ENCODE measurements around the gene RRP1. TPM values are rescaled to one million over a fixed set of nuclear protein-coding genes. Genes with fewer than 3 reads are reported as not detected.

RRP1 gene
- total and polyA plus RNA-seq, 2 of the 13 experiments (the other 11 are each of a cell fraction or from before 2014, with no cell fraction given) = 20.1 to 35.1 TPM

GRCh38 chr21:43789276-43790009 is at the start of gene RRP1 (continued):
- TF ChIP-seq TCF12 (IDR thresholded peaks at IDR 0.05) (no peak), TCF12 (CRISPR knock-in tag; IDR thresholded peaks at IDR 0.05) (peak; percentile 72; the same call in 1 of the 2 replicates), THAP11 (CRISPR knock-in tag; IDR thresholded peaks at IDR 0.05) (peak; percentile 91), ATF7-NPFF (CRISPR knock-in tag; IDR thresholded peaks at IDR 0.05; ENCODE audit: low read depth) (no peak; the same call in 1 of the 2 replicates), DNMT1 (CRISPR knock-in tag; IDR thresholded peaks at IDR 0.05) (peak; percentile 74; the same call in 1 of the 2 replicates), DNMT3B (CRISPR knock-in tag; conservative IDR thresholded peaks at IDR 0.05) (no peak), MED1 (CRISPR knock-in tag; IDR thresholded peaks at IDR 0.05) (peak; percentile 90), ZNF83 (CRISPR knock-in tag; IDR thresholded peaks at IDR 0.05; ENCODE audit: borderline replicate concordance) (0 out of 2 replicates have a peak, but pooled peaks have one; percentile 24), AHR (CRISPR knock-in tag; IDR thresholded peaks at IDR 0.05) (no peak), ZNF276 (CRISPR knock-in tag; IDR thresholded peaks at IDR 0.05; ENCODE audit: low read depth) (peak; percentile 84; the same call in 1 of the 2 replicates), PHF8 (CRISPR knock-in tag; IDR thresholded peaks at IDR 0.05) (peak; percentile 90), SIN3A (IDR thresholded peaks at IDR 0.05; ENCODE audit: borderline replicate concordance, low read depth, low read length) (peak; percentile 83; the same call in 1 of the 2 replicates), FOXO4 (CRISPR knock-in tag; conservative IDR thresholded peaks at IDR 0.05) (no peak), ZNF263 (CRISPR knock-in tag; IDR thresholded peaks at IDR 0.05) (no peak), BORCS8-MEF2B (CRISPR knock-in tag; IDR thresholded peaks at IDR 0.05) (no peak; the same call in 1 of the 2 replicates), ZNF644 (CRISPR knock-in tag; IDR thresholded peaks at IDR 0.05; ENCODE audit: low read depth) (no peak), RBM22 (optimal IDR thresholded peaks at IDR 0.05; ENCODE audit: low read length) (no peak), TBL1XR1 (IDR thresholded peaks at IDR 0.05; ENCODE audit: borderline replicate concordance, low read length, partially characterized antibody) (no peak), NFYB (CRISPR knock-in tag; IDR thresholded peaks at IDR 0.05) (no peak), ZNF326 (CRISPR knock-in tag; IDR thresholded peaks at IDR 0.05; ENCODE audit: borderline replicate concordance) (no peak), KLF12 (CRISPR knock-in tag; IDR thresholded peaks at IDR 0.05; ENCODE audit: borderline replicate concordance) (peak; percentile 63; the same call in 1 of the 2 replicates), MYPOP (CRISPR knock-in tag; IDR thresholded peaks at IDR 0.05) (peak; percentile 90), NR2C2 (CRISPR knock-in tag; IDR thresholded peaks at IDR 0.05; ENCODE audit: borderline replicate concordance) (peak; percentile 80), ZNF678 (CRISPR knock-in tag; IDR thresholded peaks at IDR 0.05) (no peak), ADNP (CRISPR knock-in tag; IDR thresholded peaks at IDR 0.05) (no peak), ZSCAN31 (CRISPR knock-in tag; IDR thresholded peaks at IDR 0.05; ENCODE audit: low read depth) (peak; percentile 78; the same call in 1 of the 2 replicates), RCOR2 (CRISPR knock-in tag; IDR thresholded peaks at IDR 0.05) (no peak), ZNF30 (CRISPR knock-in tag; IDR thresholded peaks at IDR 0.05) (no peak)
